RWPE1 (cell line): ENCODE results near the gene ZMYND10.

Experiments used
- CTCF ChIA-PET: fragments of 350-600 bp; sonication (Branson Sonifier 250); formaldehyde crosslinking; extraction: SDS; loops from one replicate; lab custom pipeline; 2021; lab: Yijun Ruan, JAX
- POLR2A ChIA-PET: fragments of 400-600 bp; formaldehyde crosslinking; extraction: SDS; loops from one replicate; lab custom pipeline; 2020; ENCODE audit warnings: antibody characterized with exemption; ENCODE audit not compliant: low non-redundant PET; lab: Yijun Ruan, JAX
- DNase-seq: peaks from one replicate; pipeline ENCODE4 v3.0.0; 2012; ENCODE audit warnings: low spot score
- H3K27ac ChIP-seq: fragments of 450-650 bp; 2 replicates; pipeline ENCODE4 v1.5.1; 2017
- TF ChIP-seq, protein P1 (sequence below): fragments of 450-650 bp; conservative IDR thresholded peaks from 2 replicates; pipeline ENCODE4 v1.5.1; 2017; ENCODE audit warnings: low read depth, mild to moderate bottlenecking

Gene ZMYND10

GRCh38 chr3:50300681-50301254 is 44.8 kb downstream of the ZMYND10 start:
- POLR2A ChIA-PET, result no interaction called here
- DNase-seq, result no peak
- H3K27ac ChIP-seq, result peak overlapping the region; percentile 93

GRCh38 chr3:50299929-50300680 is 45.4 kb downstream of the ZMYND10 start:
- CTCF ChIA-PET, result interaction anchor here (0.6 to 0.7 kb wide), 2 partner anchors 21 to 40 kb away, joined by 3 to 4 read pairs; partner anchors contain the start of gene RASSF1
- peak overlapping the region; percentile 93 for H3K27ac ChIP-seq
- POLR2A ChIA-PET, result interaction anchor here (0.6 to 1.5 kb wide), 3 partner anchors 15 to 24 kb away, joined by 3 to 5 read pairs (median 3); no protein-coding TSS in a partner anchor
- DNase-seq, result no peak
- TF ChIP-seq, protein P1, sequence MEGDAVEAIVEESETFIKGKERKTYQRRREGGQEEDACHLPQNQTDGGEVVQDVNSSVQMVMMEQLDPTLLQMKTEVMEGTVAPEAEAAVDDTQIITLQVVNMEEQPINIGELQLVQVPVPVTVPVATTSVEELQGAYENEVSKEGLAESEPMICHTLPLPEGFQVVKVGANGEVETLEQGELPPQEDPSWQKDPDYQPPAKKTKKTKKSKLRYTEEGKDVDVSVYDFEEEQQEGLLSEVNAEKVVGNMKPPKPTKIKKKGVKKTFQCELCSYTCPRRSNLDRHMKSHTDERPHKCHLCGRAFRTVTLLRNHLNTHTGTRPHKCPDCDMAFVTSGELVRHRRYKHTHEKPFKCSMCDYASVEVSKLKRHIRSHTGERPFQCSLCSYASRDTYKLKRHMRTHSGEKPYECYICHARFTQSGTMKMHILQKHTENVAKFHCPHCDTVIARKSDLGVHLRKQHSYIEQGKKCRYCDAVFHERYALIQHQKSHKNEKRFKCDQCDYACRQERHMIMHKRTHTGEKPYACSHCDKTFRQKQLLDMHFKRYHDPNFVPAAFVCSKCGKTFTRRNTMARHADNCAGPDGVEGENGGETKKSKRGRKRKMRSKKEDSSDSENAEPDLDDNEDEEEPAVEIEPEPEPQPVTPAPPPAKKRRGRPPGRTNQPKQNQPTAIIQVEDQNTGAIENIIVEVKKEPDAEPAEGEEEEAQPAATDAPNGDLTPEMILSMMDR, result no peak

More at GRCh38 chr3:50300681-50301254, 44.8 kb downstream of the ZMYND10 start:
- CTCF ChIA-PET, result no interaction called here
- TF ChIP-seq, protein P1, result no peak

DNA sequence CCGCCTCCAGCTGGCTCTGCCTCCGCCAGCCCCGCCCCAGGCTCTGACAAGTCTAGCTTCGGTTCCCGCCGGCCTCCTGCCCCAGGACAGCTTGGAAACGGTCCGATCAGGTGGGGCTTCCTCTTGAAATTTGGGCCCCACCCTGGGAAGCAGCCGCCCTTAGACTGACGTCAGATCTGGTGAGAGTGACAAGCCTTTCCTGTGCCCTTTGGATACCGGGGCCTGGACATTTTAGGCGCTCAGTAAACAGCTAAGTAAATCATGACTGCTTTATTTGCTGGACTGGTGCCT is 45.9 kb downstream of the ZMYND10 start:
- TF ChIP-seq, protein P1, result no peak
- POLR2A ChIA-PET, result interaction anchor here (0.6 to 1.5 kb wide), 3 partner anchors 16 to 24 kb away, joined by 3 to 5 read pairs (median 3); no protein-coding TSS in a partner anchor

DNA sequence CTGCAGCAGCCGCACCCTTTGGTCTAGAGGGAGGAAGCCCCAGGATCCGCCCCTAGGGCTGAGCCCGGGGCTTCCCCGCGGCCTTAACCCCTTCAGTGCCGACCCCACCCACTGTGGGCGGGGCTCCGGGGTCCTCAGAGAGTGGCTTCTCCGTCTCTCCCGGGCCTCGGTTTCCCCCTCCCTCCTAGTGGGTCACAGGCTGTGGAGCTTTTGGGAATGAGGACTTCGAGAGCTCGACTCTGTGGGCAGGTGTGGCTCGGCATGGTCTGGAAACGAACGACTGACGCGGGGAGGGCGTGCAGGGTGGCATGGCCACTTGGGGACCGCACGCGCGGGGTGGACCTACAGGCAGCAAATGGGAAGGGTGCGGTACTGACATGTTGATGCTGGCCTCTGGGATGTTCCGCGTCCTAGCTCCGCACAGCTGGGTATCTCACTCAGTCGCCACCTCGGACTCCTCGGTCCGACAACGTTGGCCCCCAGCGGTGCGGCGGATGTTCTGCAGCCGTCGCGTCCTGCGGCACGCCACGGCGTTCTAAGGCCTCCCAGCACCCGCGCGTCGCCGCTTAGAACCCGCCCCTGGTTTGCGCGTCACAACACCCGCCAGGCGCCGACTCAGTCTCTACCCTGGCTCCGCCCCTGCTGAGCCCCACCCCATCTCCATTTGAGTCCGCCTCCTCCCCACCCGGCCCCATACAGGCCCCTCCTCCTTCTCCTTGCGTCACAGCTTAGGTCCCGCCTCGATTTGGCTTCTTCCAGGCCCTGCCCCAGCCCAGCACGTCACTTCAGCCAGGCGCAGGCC is 46.5 kb downstream of the ZMYND10 start, which contains the start of the genes HYAL3 and NAA80:
Gene HYAL3, minus strand, starts transcription at position 570 of the 802 bp plus-strand sequence. CDS start 3,803 bp downstream, outside the sequence.
Gene NAA80, minus strand, starts transcription at position 570 of the 802 bp plus-strand sequence. CDS start 1,942 bp downstream, outside the sequence.
- TF ChIP-seq, protein P1, result peak; percentile 41
- ChIA-PET POLR2A (interaction anchor here (0.6 to 1.5 kb wide), 3 partner anchors 16 to 25 kb away, joined by 3 to 5 read pairs (median 3); no protein-coding TSS in a partner anchor), CTCF (interaction anchor here (0.6 to 0.7 kb wide), 4 partner anchors 22 to 132 kb away, joined by 3 to 6 read pairs (median 4); partner anchors contain the start of gene RASSF1)

More for the DNA sequence above, 45.9 kb downstream of the ZMYND10 start:
- CTCF ChIA-PET, result interaction anchor here (0.6 to 0.7 kb wide), 2 partner anchors 22 to 41 kb away, joined by 3 to 4 read pairs; partner anchors contain the start of gene RASSF1
- peak overlapping the region; percentile 93 for H3K27ac ChIP-seq
- no peak for DNase-seq

DNA sequence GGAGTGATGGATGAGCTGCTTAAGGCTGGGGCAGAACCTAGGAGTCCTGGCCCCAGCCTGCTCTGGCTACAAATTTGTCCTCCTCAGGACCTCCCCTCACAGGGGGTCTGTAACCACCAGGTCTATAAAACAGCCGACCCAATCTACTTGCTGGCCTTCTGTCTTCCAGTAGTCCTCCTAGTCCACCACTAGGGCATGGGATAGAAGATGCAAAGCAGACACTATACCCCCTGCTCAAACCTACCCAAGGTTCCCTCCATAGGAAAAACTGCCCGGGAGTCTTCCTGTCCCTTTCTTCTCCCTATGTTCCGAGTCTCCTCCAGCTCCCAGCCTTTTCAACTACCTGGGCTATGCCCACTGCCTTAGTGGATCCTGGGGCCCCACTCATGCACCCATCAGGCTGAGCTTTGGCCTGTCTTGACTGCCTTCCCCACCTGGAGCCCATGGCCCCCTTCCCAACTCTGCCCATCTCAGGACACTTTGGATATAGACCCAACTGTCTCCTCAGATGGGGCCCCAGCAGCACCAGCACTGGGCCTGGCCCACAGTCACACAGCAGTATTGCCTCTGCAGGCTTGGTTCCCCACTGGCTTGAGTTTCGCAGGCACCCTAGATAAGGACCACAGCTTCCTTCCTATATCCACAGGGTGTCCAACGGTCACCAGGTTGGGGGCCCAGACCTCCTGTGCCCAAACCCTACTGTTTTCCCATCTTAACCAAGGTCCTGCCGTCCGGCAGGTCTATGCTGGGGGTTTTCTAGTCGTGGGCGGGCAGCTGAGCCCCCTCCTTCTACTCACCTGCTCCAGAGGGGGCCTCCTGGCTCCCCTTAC is 47.4 kb downstream of the ZMYND10 start:
- POLR2A ChIA-PET, result interaction anchor here (0.6 kb wide), 1 partner anchor 8 kb away, joined by 7 read pairs; no protein-coding TSS in a partner anchor

More for the DNA sequence above, 46.5 kb downstream of the ZMYND10 start, which contains the start of the genes HYAL3 and NAA80:
- peak; percentile 98 for DNase-seq
- H3K27ac ChIP-seq, result peak within 1 kb of the TSS; percentile 93

More for the DNA sequence above, 47.4 kb downstream of the ZMYND10 start:
- CTCF ChIA-PET, result interaction anchor here (0.6 kb wide), 2 partner anchors 35 to 133 kb away, joined by 4 to 6 read pairs; no protein-coding TSS in a partner anchor
- H3K27ac ChIP-seq, result peak overlapping the region; percentile 93
- DNase-seq, result no peak
- TF ChIP-seq, protein P1, result no peak
